ENCODE results near the gene CSNK2A2. TPM values are rescaled to one million over a fixed set of nuclear protein-coding genes. Genes with fewer than 3 reads are reported as not detected.
A peak's percentile ranks its signal among the peaks of the same experiment; 100 is the strongest.

CSNK2A2 gene
- total and polyA plus RNA-seq, 9 of the 15 experiments (the other 6 are each of a cell fraction or from before 2014, with no cell fraction given): 20.8 to 109 (median 44.7) TPM

DNA sequence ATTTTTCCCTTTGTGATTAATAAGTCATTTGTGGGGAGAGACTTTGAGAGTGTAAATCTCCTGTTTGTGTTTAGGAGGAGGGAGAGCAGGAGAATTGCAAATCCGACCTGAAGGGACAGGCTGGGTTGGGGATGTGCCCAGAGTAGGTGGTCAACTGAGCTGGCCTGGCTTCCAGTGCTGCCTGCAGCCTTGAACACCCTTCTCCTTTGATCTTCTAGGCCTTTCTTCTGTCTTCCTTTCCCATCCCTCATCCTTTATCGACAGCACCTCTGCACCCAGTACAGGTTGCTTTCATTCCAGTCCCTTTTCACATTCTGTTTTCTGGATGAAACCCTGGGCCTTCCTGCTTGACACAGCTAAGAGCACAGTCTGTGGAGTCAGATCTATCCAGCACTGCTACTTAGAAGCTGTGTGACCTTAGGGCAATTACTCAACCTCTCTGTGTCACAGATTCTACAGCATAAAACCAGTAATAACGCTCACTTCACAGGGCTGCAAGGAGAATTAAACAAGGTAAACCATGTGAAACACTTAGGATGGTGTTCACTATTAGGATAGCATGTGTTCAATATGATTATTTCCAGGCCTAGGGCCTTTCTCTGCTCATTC lies 1.0 kb upstream of the CSNK2A2 start (continued):
- TF ChIP-seq ARID4B (CRISPR knock-in tag; IDR thresholded peaks at IDR 0.05) (no peak), ZNF75A (CRISPR knock-in tag; IDR thresholded peaks at IDR 0.05) (no peak), ILF3 (IDR thresholded peaks at IDR 0.05; ENCODE audit: borderline replicate concordance) (no peak), MBD1 (CRISPR knock-in tag; IDR thresholded peaks at IDR 0.05) (no peak), EWSR1 (IDR thresholded peaks at IDR 0.05; ENCODE audit: borderline replicate concordance, low read depth, partially characterized antibody) (no peak), ZNF77 (CRISPR knock-in tag; IDR thresholded peaks at IDR 0.05) (no peak), KDM1A (IDR thresholded peaks at IDR 0.05) (peak; percentile 67 to 71; a peak in 3 of 4 replicates)

All from K562 (cell line).